WTC11 (cell line): ENCODE data around the gene PAAF1. TPM values are rescaled to one million over a fixed set of nuclear protein-coding genes. Genes with fewer than 3 reads are reported as not detected.

Experiments used
- ATAC-seq: fragments of 200-7000 bp; cut with Tn5 transposase; 2 replicates; pipeline ENCODE4 v1.10.0; 2021; ENCODE audit warnings: mild to moderate bottlenecking, moderate library complexity
- CTCF ChIA-PET: fragments of 300-600 bp; sonication (Branson Sonifier 250); formaldehyde crosslinking; loops from one replicate; lab custom pipeline; 2021; ENCODE audit warnings: antibody characterized with exemption; lab: Charles Lee
- POLR2A ChIA-PET: fragments of 350-600 bp; sonication (Branson Sonifier 250); formaldehyde crosslinking; loops from one replicate; lab custom pipeline; 2021; ENCODE audit warnings: antibody characterized with exemption; lab: Charles Lee
- DNase-seq: peaks from one replicate; pipeline ENCODE4 v3.0.0; 2021; ENCODE audit warnings: low spot score
- H3K27ac Mint-ChIP-seq: 2 replicates; pipeline ENCODE4 v1.8.0; 2021; ENCODE audit warnings: mixed read lengths
- H3K27me3 Mint-ChIP-seq: 2 replicates; pipeline ENCODE4 v1.8.0; 2021; ENCODE audit warnings: low read depth, mild to moderate bottlenecking, moderate library complexity, mixed read lengths
- H3K36me3 Mint-ChIP-seq: 2 replicates; pipeline ENCODE4 v1.8.0; 2021; ENCODE audit warnings: mixed read lengths
- H3K4me1 Mint-ChIP-seq: 2 replicates; pipeline ENCODE4 v1.8.0; 2022; ENCODE audit warnings: mixed read lengths
- H3K4me3 Mint-ChIP-seq: 2 replicates; pipeline ENCODE4 v1.8.0; 2021; ENCODE audit warnings: mild to moderate bottlenecking, moderate library complexity, mixed read lengths
- H3K9me3 Mint-ChIP-seq: 2 replicates; pipeline ENCODE4 v1.8.0; 2021; ENCODE audit warnings: mixed read lengths
- CBFB ChIP-seq: sonication (generic); formaldehyde crosslinking; IDR thresholded peaks from 2 replicates; pipeline ENCODE4 v1.8.1; 2022; ENCODE audit warnings: mild to moderate bottlenecking, low read depth, missing genetic modification reagents
- ELF4 ChIP-seq: sonication (generic); formaldehyde crosslinking; IDR thresholded peaks from 2 replicates; pipeline ENCODE4 v1.8.1; 2022; ENCODE audit warnings: low read depth, mild to moderate bottlenecking, moderate library complexity, missing genetic modification reagents
- HMGA2 ChIP-seq: fragments of 250-450 bp; sonication (Bioruptor Pico); IDR thresholded peaks from 2 replicates; pipeline ENCODE4 v1.4.0; 2021; ENCODE audit warnings: mild to moderate bottlenecking, moderate library complexity
- JAZF1 ChIP-seq: fragments of 250-450 bp; sonication (Bioruptor Pico); IDR thresholded peaks from 2 replicates; pipeline ENCODE4 v1.9.0; 2021; ENCODE audit warnings: moderate library complexity, mild to moderate bottlenecking, inconsistent platforms
- MXD4 ChIP-seq: fragments of 250-450 bp; sonication (Bioruptor Pico); IDR thresholded peaks from 2 replicates; pipeline ENCODE4 v1.8.0; 2021; ENCODE audit warnings: mild to moderate bottlenecking, moderate library complexity, borderline replicate concordance
- MYBL2 ChIP-seq: sonication (generic); formaldehyde crosslinking; IDR thresholded peaks from 2 replicates; pipeline ENCODE4 v1.8.1; 2023; ENCODE audit warnings: mild to moderate bottlenecking, moderate library complexity, missing genetic modification reagents
- OVOL2 ChIP-seq: fragments of 250-450 bp; sonication (Bioruptor Pico); IDR thresholded peaks from 2 replicates; pipeline ENCODE4 v1.9.0; 2021; ENCODE audit warnings: mild to moderate bottlenecking, borderline replicate concordance
- RORB ChIP-seq: fragments of 250-450 bp; sonication (Bioruptor Pico); IDR thresholded peaks from 2 replicates; pipeline ENCODE4 v1.9.0; 2021; ENCODE audit warnings: mild to moderate bottlenecking
- SMAD3 ChIP-seq: sonication (generic); formaldehyde crosslinking; IDR thresholded peaks from 2 replicates; pipeline ENCODE4 v1.8.0; 2022; ENCODE audit warnings: missing genetic modification reagents, mild to moderate bottlenecking, borderline replicate concordance
- SMAD4 ChIP-seq: sonication (generic); formaldehyde crosslinking; IDR thresholded peaks from 2 replicates; pipeline ENCODE4 v1.8.0; 2022; ENCODE audit warnings: mild to moderate bottlenecking, missing genetic modification reagents
- TP53 ChIP-seq: sonication (generic); formaldehyde crosslinking; IDR thresholded peaks from 2 replicates; pipeline ENCODE4 v1.8.1; 2023; ENCODE audit warnings: mild to moderate bottlenecking, missing genetic modification reagents
- ZBTB21 ChIP-seq: sonication (generic); formaldehyde crosslinking; IDR thresholded peaks from 2 replicates; pipeline ENCODE4 v1.8.1; 2023; ENCODE audit warnings: mild to moderate bottlenecking, missing genetic modification reagents, borderline replicate concordance
- ZNF317 ChIP-seq: sonication (generic); formaldehyde crosslinking; IDR thresholded peaks from 2 replicates; pipeline ENCODE4 v1.8.1; 2023; ENCODE audit warnings: low read depth, mild to moderate bottlenecking, moderate library complexity, missing genetic modification reagents, borderline replicate concordance
- ZNF396 ChIP-seq: fragments of 250-450 bp; sonication (Bioruptor Pico); IDR thresholded peaks from 2 replicates; pipeline ENCODE4 v1.8.0; 2021; ENCODE audit warnings: mild to moderate bottlenecking, moderate library complexity, borderline replicate concordance
- ZNF416 ChIP-seq: fragments of 250-450 bp; sonication (Bioruptor Pico); IDR thresholded peaks from 2 replicates; pipeline ENCODE4 v1.9.0; 2021; ENCODE audit warnings: mild to moderate bottlenecking, inconsistent platforms
- total RNA-seq: library from RNA; stranded (reverse); gene quantifications from 3 replicates; pipeline ENCODE4 v1.2.3, GENCODE V29; 2021
- TF ChIP-seq, protein P1 (sequence below): sonication (generic); formaldehyde crosslinking; IDR thresholded peaks from 2 replicates; pipeline ENCODE4 v1.8.0; 2022; ENCODE audit warnings: mild to moderate bottlenecking, missing genetic modification reagents
- TF ChIP-seq, protein P2 (sequence below): sonication (generic); formaldehyde crosslinking; IDR thresholded peaks from 2 replicates; pipeline ENCODE4 v1.8.1; 2022; ENCODE audit warnings: mild to moderate bottlenecking, moderate library complexity, missing genetic modification reagents
- TF ChIP-seq, protein P3 (sequence below): sonication (generic); formaldehyde crosslinking; conservative IDR thresholded peaks from 2 replicates; pipeline ENCODE4 v1.8.1; 2023; ENCODE audit warnings: mild to moderate bottlenecking, low read depth, missing genetic modification reagents, moderate library complexity
- TF ChIP-seq, protein P4 (sequence below): sonication (generic); formaldehyde crosslinking; IDR thresholded peaks from 2 replicates; pipeline ENCODE4 v1.8.0; 2023; ENCODE audit warnings: missing genetic modification reagents
- TF ChIP-seq, protein P5 (sequence below): sonication (generic); formaldehyde crosslinking; IDR thresholded peaks from 2 replicates; pipeline ENCODE4 v1.8.0; 2023; ENCODE audit warnings: mild to moderate bottlenecking, missing genetic modification reagents

The PAAF1 gene
- total RNA-seq, 1 experiment from 2014 or later = 27.7 TPM

DNA sequence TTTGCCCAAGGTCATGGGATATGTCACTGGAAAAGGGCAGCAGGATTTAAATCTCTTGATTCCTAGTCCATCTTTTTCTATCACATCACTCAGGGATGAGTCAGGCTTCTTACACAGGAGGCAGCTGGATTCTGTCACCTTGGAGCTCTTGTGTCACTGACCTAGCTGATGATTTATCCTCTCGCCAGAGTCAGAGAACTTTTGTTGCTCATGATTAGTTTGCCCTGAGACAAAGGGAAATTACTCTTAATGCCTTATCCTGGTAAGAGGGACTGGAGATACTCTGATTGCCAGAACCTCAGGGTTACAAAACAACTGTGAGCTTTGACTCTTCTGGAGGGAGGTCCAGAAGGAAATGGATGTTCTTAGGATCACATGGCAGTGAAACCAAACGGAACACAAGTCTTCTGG, 10.2 kb upstream of the PAAF1 start:
- ChIA-PET CTCF (interaction anchor here (1.1 to 2.0 kb wide), 2 partner anchors 65 to 106 kb away, joined by 3 to 9 read pairs; partner anchors contain the start of gene RAB6A), POLR2A (interaction anchor here (0.8 kb wide), 1 partner anchor 10 kb away, joined by 3 read pairs; no protein-coding TSS in a partner anchor)
- peaks cover 5% of the 10 kb centered on the region; the same call in 1 of the 2 replicates for H3K4me1 Mint-ChIP-seq
- peaks cover 12% of the 10 kb centered on the region for H3K36me3 Mint-ChIP-seq
- no peak overlapping the region for H3K27ac Mint-ChIP-seq
- no peak for TF ChIP-seq OVOL2 (CRISPR knock-in tag)
- no peak for TF ChIP-seq ELF4 (CRISPR knock-in tag)
- TF ChIP-seq ZNF317 = no peak
- no peak for TF ChIP-seq HMGA2 (CRISPR knock-in tag)
- TF ChIP-seq TP53 = no peak
- TF ChIP-seq, protein P1, sequence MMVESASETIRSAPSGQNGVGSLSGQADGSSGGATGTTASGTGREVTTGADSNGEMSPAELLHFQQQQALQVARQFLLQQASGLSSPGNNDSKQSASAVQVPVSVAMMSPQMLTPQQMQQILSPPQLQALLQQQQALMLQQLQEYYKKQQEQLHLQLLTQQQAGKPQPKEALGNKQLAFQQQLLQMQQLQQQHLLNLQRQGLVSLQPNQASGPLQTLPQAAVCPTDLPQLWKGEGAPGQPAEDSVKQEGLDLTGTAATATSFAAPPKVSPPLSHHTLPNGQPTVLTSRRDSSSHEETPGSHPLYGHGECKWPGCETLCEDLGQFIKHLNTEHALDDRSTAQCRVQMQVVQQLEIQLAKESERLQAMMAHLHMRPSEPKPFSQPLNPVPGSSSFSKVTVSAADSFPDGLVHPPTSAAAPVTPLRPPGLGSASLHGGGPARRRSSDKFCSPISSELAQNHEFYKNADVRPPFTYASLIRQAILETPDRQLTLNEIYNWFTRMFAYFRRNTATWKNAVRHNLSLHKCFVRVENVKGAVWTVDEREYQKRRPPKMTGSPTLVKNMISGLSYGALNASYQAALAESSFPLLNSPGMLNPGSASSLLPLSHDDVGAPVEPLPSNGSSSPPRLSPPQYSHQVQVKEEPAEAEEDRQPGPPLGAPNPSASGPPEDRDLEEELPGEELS (CRISPR knock-in tag) = no peak
- no peak for TF ChIP-seq SMAD3 (CRISPR knock-in tag)
- TF ChIP-seq MYBL2 = no peak
- TF ChIP-seq, protein P2, sequence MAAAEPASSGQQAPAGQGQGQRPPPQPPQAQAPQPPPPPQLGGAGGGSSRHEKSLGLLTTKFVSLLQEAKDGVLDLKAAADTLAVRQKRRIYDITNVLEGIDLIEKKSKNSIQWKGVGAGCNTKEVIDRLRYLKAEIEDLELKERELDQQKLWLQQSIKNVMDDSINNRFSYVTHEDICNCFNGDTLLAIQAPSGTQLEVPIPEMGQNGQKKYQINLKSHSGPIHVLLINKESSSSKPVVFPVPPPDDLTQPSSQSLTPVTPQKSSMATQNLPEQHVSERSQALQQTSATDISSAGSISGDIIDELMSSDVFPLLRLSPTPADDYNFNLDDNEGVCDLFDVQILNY (CRISPR knock-in tag) = no peak
- no peak for TF ChIP-seq RORB (CRISPR knock-in tag)
- no peak for TF ChIP-seq SMAD4 (CRISPR knock-in tag)
- TF ChIP-seq, protein P3, sequence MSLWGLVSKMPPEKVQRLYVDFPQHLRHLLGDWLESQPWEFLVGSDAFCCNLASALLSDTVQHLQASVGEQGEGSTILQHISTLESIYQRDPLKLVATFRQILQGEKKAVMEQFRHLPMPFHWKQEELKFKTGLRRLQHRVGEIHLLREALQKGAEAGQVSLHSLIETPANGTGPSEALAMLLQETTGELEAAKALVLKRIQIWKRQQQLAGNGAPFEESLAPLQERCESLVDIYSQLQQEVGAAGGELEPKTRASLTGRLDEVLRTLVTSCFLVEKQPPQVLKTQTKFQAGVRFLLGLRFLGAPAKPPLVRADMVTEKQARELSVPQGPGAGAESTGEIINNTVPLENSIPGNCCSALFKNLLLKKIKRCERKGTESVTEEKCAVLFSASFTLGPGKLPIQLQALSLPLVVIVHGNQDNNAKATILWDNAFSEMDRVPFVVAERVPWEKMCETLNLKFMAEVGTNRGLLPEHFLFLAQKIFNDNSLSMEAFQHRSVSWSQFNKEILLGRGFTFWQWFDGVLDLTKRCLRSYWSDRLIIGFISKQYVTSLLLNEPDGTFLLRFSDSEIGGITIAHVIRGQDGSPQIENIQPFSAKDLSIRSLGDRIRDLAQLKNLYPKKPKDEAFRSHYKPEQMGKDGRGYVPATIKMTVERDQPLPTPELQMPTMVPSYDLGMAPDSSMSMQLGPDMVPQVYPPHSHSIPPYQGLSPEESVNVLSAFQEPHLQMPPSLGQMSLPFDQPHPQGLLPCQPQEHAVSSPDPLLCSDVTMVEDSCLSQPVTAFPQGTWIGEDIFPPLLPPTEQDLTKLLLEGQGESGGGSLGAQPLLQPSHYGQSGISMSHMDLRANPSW (CRISPR knock-in tag) = no peak
- no peaks in the 10 kb centered on the region for H3K9me3 Mint-ChIP-seq
- ATAC-seq (no peak; the same call in 1 of the 2 replicates), DNase-seq (no peak)
- H3K4me3 Mint-ChIP-seq = no peak overlapping the region
- no peaks in the 10 kb centered on the region for H3K27me3 Mint-ChIP-seq

DNA sequence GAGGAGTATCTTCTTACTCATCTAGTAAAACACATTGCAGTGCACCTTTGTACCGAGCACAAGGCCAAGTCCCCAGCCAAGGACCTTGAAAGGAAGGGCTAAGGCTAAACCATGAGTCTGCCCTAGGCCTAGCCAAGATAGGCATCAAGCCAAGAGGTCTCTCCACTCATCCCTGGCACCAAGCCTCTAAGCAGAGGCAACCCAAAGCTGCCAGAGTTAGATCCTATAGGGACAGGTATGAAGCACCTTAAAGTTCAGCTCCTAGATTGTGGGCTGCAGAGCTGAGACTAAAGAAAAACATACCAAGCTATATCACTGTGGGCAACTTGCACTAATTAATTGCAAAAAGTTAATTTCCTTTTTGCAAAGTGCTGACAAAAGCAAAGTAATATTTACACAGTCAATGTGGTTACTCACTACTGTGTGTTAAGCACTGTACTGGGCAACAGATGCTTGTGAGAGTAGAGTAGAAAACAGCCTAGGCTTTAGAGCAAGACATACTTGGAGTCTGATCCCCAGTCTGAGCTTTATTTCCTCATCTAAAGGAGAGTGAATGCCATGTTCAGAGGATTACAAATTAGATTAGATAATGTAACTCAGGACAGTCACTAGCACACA, 7.4 kb upstream of the PAAF1 start:
- no peak for TF ChIP-seq ZNF317
- TF ChIP-seq ZBTB21 (CRISPR knock-in tag) = no peak
- TF ChIP-seq, protein P3 (CRISPR knock-in tag) = no peak
- TF ChIP-seq HMGA2 (CRISPR knock-in tag) = no peak
- TF ChIP-seq, protein P4, sequence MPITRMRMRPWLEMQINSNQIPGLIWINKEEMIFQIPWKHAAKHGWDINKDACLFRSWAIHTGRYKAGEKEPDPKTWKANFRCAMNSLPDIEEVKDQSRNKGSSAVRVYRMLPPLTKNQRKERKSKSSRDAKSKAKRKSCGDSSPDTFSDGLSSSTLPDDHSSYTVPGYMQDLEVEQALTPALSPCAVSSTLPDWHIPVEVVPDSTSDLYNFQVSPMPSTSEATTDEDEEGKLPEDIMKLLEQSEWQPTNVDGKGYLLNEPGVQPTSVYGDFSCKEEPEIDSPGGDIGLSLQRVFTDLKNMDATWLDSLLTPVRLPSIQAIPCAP (CRISPR knock-in tag) = no peak
- no peak for TF ChIP-seq CBFB (CRISPR knock-in tag)
- TF ChIP-seq, protein P5, sequence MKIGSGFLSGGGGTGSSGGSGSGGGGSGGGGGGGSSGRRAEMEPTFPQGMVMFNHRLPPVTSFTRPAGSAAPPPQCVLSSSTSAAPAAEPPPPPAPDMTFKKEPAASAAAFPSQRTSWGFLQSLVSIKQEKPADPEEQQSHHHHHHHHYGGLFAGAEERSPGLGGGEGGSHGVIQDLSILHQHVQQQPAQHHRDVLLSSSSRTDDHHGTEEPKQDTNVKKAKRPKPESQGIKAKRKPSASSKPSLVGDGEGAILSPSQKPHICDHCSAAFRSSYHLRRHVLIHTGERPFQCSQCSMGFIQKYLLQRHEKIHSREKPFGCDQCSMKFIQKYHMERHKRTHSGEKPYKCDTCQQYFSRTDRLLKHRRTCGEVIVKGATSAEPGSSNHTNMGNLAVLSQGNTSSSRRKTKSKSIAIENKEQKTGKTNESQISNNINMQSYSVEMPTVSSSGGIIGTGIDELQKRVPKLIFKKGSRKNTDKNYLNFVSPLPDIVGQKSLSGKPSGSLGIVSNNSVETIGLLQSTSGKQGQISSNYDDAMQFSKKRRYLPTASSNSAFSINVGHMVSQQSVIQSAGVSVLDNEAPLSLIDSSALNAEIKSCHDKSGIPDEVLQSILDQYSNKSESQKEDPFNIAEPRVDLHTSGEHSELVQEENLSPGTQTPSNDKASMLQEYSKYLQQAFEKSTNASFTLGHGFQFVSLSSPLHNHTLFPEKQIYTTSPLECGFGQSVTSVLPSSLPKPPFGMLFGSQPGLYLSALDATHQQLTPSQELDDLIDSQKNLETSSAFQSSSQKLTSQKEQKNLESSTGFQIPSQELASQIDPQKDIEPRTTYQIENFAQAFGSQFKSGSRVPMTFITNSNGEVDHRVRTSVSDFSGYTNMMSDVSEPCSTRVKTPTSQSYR (CRISPR knock-in tag) = no peak
- TF ChIP-seq JAZF1 (CRISPR knock-in tag) = no peak
- no peak for TF ChIP-seq ZNF416 (CRISPR knock-in tag)
- TF ChIP-seq ZNF396 (CRISPR knock-in tag) = no peak
- no peak for TF ChIP-seq MXD4 (CRISPR knock-in tag)
- no peak for TF ChIP-seq SMAD3 (CRISPR knock-in tag)
- ChIA-PET POLR2A (no interaction called here), CTCF (interaction anchor here (2.4 kb wide), 1 partner anchor 62 kb away, joined by 10 read pairs; no protein-coding TSS in a partner anchor)
- DNase-seq (no peak), ATAC-seq (no peak; the same call in 1 of the 2 replicates)
- no peaks in the 10 kb centered on the region for H3K27me3 Mint-ChIP-seq
- peaks cover 5% of the 10 kb centered on the region; the same call in 1 of the 2 replicates for H3K4me1 Mint-ChIP-seq
- peaks cover 27% of the 10 kb centered on the region for H3K36me3 Mint-ChIP-seq
- H3K4me3 Mint-ChIP-seq = no peak overlapping the region
- peak overlapping the region; percentile 28 for H3K27ac Mint-ChIP-seq
- no peaks in the 10 kb centered on the region for H3K9me3 Mint-ChIP-seq
